HG02938 (cell line): ENCODE data around the gene PRKCA.
"Not testable (repeated sequence)": the region's sequence is repeated elsewhere in the genome, so short reads cannot be mapped to it uniquely, and the experiment has no call there.

Experiments
- ATAC-seq: cut with Tn5 transposase; IDR thresholded peaks from one replicate; pipeline ENCODE4 v1.9.1; 2021; ENCODE audit warnings: mild to moderate bottlenecking, moderate library complexity; ENCODE audit not compliant: unreplicated experiment

Gene PRKCA

GRCh38 chr17:66698270-66698669 is 395.9 kb downstream of the PRKCA start:
- no peak for ATAC-seq

- no peak for ATAC-seq
Measured at GRCh38 chr17:66701462-66701861, 399.0 kb downstream of the PRKCA start.

GRCh38 chr17:66702106-66702936 is 399.9 kb downstream of the PRKCA start:
- ATAC-seq = no peak

- no peak for ATAC-seq
Measured at GRCh38 chr17:66704858-66705520, 402.6 kb downstream of the PRKCA start.

- ATAC-seq = no peak
Measured at GRCh38 chr17:66706851-66707450, 404.5 kb downstream of the PRKCA start.

- no peak for ATAC-seq
Measured at GRCh38 chr17:66711401-66711800, 409.0 kb downstream of the PRKCA start.

- no peak for ATAC-seq
Measured at GRCh38 chr17:66711881-66712321, 409.5 kb downstream of the PRKCA start.

- no peak for ATAC-seq
Measured at GRCh38 chr17:66712453-66712852, 410.0 kb downstream of the PRKCA start.

- ATAC-seq = not testable (repeated sequence)
Measured at GRCh38 chr17:66713021-66713532, 410.7 kb downstream of the PRKCA start.

GRCh38 chr17:66713533-66714042 is 411.2 kb downstream of the PRKCA start:
- ATAC-seq = peak; percentile 70

GRCh38 chr17:66714046-66715023 is 411.9 kb downstream of the PRKCA start:
- ATAC-seq = no peak

- ATAC-seq = no peak
Measured at GRCh38 chr17:66715076-66715675, 412.8 kb downstream of the PRKCA start.

- ATAC-seq = no peak
Measured at GRCh38 chr17:66715745-66716156, 413.3 kb downstream of the PRKCA start.

GRCh38 chr17:66716236-66717026 is 414.0 kb downstream of the PRKCA start:
- ATAC-seq = no peak

GRCh38 chr17:66717641-66718058 is 415.2 kb downstream of the PRKCA start:
- ATAC-seq = peak; percentile 67

- ATAC-seq = no peak
Measured at GRCh38 chr17:66720027-66720426, 417.6 kb downstream of the PRKCA start.

GRCh38 chr17:66720567-66720966 is 418.2 kb downstream of the PRKCA start:
- ATAC-seq = no peak

GRCh38 chr17:66722341-66722740 is 419.9 kb downstream of the PRKCA start:
- no peak for ATAC-seq
